OCI-LY3 (cell line): ENCODE data around the gene GAB1.

ENCODE experiments used
- H2AFZ ChIP-seq: fragments of 200-600, 300-600 bp; shearing (Covaris generic); 2 replicates; pipeline ENCODE4 v1.6.0; 2014; ENCODE audit warnings: antibody characterized with exemption, low read depth, low read length
- H3K27ac ChIP-seq: fragments of 200-600, 300-600 bp; sonication (generic); 2 replicates; pipeline ENCODE4 v1.5.1; 2014; ENCODE audit warnings: mild to moderate bottlenecking, low read length, moderate library complexity, mixed read lengths
- H3K27me3 ChIP-seq: fragments of 200-600, 300-600 bp; sonication (generic); 2 replicates; pipeline ENCODE4 v1.6.1; 2014; ENCODE audit warnings: low read depth, low read length, mixed read lengths
- H3K36me3 ChIP-seq: fragments of 200-600, 300-600 bp; sonication (generic); replicated peaks from 2 replicates; pipeline ENCODE3; 2014; ENCODE audit warnings: low read depth, low read length, mixed read lengths
- H3K4me1 ChIP-seq: fragments of 300-600, 200-600 bp; sonication (generic); 2 replicates; pipeline ENCODE4 v1.6.1; 2014; ENCODE audit warnings: low read length, mixed read lengths
- H3K4me2 ChIP-seq: fragments of 200-600, 300-600 bp; sonication (generic); 2 replicates; pipeline ENCODE4 v1.6.1; 2014; ENCODE audit warnings: low read length, mixed read lengths
- H3K4me3 ChIP-seq: fragments of 300-600, 200-600 bp; sonication (generic); 2 replicates; pipeline ENCODE4 v1.5.1; 2014; ENCODE audit warnings: antibody characterized with exemption, mild to moderate bottlenecking, low read length, moderate library complexity
- H3K79me2 ChIP-seq: fragments of 300-600, 200-600 bp; shearing (Covaris generic); 2 replicates; pipeline ENCODE4 v1.6.1; 2014; ENCODE audit warnings: mild to moderate bottlenecking, low read length, mixed read lengths
- H3K9ac ChIP-seq: fragments of 300-600, 200-600 bp; shearing (Covaris generic); 2 replicates; pipeline ENCODE4 v1.6.0; 2014; ENCODE audit warnings: mild to moderate bottlenecking, low read length, moderate library complexity
- H3K9me3 ChIP-seq: fragments of 200-600, 300-600 bp; shearing (Covaris generic); 2 replicates; pipeline ENCODE4 v1.6.1; 2014; ENCODE audit warnings: low read length, mixed read lengths; ENCODE audit not compliant: insufficient read depth
- H4K20me1 ChIP-seq: fragments of 200-600, 300-600 bp; sonication (generic); 2 replicates; pipeline ENCODE4 v1.6.1; 2016; ENCODE audit warnings: low read length, mixed read lengths; ENCODE audit not compliant: insufficient read depth
- EZH2phosphoT487 ChIP-seq: fragments of 200-600 bp; shearing (Covaris generic); IDR thresholded peaks from 2 replicates; pipeline ENCODE4 v1.6.1; 2018; ENCODE audit warnings: antibody characterized with exemption, mixed run types, low read depth
- TF ChIP-seq, protein P1 (sequence below): fragments of 200-600, 300-600 bp; sonication (generic); IDR thresholded peaks from 2 replicates; pipeline ENCODE4 v1.5.1; 2014; ENCODE audit warnings: antibody characterized with exemption, low read length, low read depth

The GAB1 gene

DNA sequence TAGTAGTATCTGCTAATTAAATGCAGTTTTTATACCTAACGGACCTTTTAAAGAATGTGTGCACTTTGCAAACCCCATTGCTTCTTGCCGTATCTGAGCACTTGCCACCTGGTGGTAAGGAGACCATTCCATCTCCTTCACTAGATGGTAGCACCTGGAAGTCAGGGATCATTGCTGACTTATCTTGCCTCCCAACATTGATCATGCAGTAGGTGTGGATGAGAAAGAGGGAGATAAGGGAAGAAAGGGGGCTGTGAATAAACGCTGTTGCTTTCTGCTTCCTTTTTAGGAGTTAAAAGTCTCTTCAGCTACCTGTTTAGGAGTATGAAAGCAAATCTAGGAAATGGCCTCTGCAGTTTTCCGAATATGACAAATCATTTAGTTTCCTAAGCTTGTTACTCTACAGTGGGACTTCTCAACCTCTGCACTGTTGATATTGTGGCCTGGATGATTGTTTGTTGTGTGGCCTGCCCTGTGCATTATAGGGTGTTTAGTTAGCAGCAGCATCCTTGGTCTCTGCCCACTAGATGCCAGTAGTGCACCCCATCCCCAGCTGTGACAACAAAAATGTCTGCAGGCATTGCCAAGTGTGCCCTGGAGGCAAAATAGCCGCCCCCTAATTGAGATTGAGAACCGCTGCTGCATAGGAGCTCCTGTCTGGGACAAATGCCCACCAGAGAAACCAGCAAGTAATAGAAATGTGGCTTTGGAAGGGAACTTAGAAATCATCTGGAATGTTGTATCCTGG lies 38.8 kb downstream of the GAB1 start:
- Histone ChIP-seq H4K20me1 (no peaks in the 10 kb centered on the region), H2AFZ (no peak overlapping the region), H3K4me2 (peak overlapping the region; percentile 83), H3K27me3 (no peaks in the 10 kb centered on the region), H3K9me3 (no peaks in the 10 kb centered on the region), H3K27ac (peak overlapping the region; percentile 91), H3K36me3 (no peaks in the 10 kb centered on the region), H3K4me3 (peak overlapping the region; percentile 66), H3K4me1 (peaks cover 86% of the 10 kb centered on the region), H3K79me2 (peaks cover 78% of the 10 kb centered on the region), H3K9ac (peak overlapping the region; percentile 84)
- no peak for TF ChIP-seq EZH2phosphoT487
- TF ChIP-seq, protein P1, sequence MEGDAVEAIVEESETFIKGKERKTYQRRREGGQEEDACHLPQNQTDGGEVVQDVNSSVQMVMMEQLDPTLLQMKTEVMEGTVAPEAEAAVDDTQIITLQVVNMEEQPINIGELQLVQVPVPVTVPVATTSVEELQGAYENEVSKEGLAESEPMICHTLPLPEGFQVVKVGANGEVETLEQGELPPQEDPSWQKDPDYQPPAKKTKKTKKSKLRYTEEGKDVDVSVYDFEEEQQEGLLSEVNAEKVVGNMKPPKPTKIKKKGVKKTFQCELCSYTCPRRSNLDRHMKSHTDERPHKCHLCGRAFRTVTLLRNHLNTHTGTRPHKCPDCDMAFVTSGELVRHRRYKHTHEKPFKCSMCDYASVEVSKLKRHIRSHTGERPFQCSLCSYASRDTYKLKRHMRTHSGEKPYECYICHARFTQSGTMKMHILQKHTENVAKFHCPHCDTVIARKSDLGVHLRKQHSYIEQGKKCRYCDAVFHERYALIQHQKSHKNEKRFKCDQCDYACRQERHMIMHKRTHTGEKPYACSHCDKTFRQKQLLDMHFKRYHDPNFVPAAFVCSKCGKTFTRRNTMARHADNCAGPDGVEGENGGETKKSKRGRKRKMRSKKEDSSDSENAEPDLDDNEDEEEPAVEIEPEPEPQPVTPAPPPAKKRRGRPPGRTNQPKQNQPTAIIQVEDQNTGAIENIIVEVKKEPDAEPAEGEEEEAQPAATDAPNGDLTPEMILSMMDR, result peak; percentile 86

DNA sequence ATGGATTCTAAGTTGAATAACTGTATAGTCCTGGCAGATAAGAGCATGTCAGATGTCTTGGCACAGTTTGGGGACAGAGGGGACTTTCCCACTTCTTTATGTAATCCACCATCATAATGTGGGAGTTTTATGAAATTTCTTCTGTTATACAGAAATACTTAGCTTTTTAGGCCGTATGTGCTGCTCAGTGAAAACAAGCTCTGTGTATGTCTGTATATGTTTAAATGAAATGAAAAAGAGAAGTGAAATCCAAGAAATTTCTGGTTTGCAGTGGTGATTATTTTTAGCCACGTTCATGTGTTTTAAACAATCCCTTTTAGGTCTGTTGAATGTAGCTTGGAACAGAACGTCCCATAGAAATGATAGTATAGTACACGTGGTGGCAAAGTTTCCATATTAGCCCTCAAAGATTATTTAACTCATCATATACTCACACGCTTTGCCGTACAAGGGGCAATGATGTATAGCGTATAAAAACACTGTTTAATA lies 41.0 kb downstream of the GAB1 start:
- Histone ChIP-seq H3K9me3 (no peaks in the 10 kb centered on the region), H3K9ac (peak overlapping the region; percentile 84), H3K79me2 (peaks cover 88% of the 10 kb centered on the region), H4K20me1 (no peaks in the 10 kb centered on the region), H3K36me3 (no peaks in the 10 kb centered on the region), H2AFZ (no peak overlapping the region), H3K4me1 (peaks cover 97% of the 10 kb centered on the region), H3K27ac (peak overlapping the region; percentile 91), H3K27me3 (no peaks in the 10 kb centered on the region), H3K4me3 (peak overlapping the region; percentile 66), H3K4me2 (peak overlapping the region; percentile 83)
- TF ChIP-seq, protein P1, result no peak
- TF ChIP-seq EZH2phosphoT487, result no peak

DNA sequence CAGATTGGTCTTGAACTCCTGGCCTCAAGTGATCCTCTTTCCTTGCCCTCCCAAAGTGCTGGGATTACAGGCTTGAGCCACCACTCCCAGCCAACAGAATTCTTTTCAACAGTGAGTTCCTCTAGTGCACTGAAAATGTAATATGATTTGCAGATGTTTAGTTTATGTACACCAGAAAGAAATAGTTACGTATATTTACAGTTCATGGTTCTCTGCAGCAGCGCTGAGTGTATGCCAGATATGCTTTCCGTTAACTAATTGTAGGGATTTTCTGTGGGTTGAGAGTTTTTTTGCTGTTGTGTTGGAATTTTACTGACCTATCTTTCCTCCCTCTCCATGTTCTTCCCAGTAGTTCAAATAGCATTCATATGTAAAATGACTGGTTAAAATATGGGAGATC lies 44.0 kb downstream of the GAB1 start:
- Histone ChIP-seq H3K27ac (peak overlapping the region; percentile 91), H3K9ac (peak overlapping the region; percentile 75), H3K27me3 (no peaks in the 10 kb centered on the region), H3K4me2 (peak overlapping the region; percentile 64), H3K9me3 (no peaks in the 10 kb centered on the region), H3K36me3 (peaks cover 13% of the 10 kb centered on the region), H4K20me1 (no peaks in the 10 kb centered on the region), H3K79me2 (peaks cover 88% of the 10 kb centered on the region), H3K4me3 (no peak overlapping the region), H3K4me1 (peaks cover 97% of the 10 kb centered on the region), H2AFZ (no peak overlapping the region)
- no peak for TF ChIP-seq EZH2phosphoT487
- TF ChIP-seq, protein P1, result no peak

DNA sequence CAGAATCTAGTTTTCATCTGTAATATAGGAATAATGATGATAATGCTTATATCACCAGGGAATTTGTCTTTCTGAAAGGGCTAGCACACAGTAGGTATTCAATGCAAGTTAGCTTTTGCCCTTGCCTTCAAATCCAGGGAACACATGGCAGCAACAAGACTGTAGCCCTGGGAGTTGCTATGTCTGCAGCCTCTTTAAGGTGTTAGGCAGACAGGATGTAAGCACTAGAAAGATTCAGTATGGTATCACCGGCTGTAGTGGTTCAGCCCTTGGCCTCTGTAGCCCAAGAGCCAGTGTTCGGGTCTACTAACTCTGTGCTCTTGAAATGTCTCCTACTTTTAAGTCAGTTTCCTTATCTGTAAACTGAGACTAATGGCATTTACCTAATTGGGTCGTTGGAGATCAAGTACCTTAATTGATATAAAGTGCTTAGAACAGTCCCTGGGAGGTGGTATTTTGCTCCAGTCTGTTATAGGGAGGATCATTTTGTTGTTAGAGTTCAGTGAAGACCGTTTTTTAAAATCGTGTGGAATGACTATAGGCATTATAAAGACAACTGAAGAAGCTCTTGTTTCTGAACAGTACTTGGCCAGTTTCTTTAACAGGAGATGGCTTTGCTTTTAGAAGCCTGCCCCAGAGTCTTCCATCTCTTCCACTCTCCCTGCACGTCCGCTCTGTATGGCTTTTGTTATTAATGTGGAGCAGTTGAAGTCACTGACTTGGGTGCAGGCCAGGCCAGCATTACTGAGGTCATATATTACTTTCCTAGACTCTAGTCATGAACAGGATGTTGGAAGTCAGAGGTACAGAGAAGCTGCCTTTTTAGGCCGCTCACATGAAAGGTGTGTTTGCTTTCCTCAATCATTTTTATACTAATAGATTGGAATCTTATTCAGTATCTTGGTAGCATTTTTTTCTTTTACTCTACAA lies 44.8 kb downstream of the GAB1 start:
- Histone ChIP-seq H3K36me3 (peaks cover 13% of the 10 kb centered on the region), H3K27me3 (no peaks in the 10 kb centered on the region), H3K4me2 (peak overlapping the region; percentile 64), H2AFZ (no peak overlapping the region), H3K4me1 (peaks cover 88% of the 10 kb centered on the region), H4K20me1 (no peaks in the 10 kb centered on the region), H3K79me2 (peaks cover 88% of the 10 kb centered on the region), H3K9me3 (no peaks in the 10 kb centered on the region), H3K9ac (peak overlapping the region; percentile 75), H3K4me3 (peak overlapping the region; percentile 51), H3K27ac (peak overlapping the region; percentile 91)
- TF ChIP-seq, protein P1, result no peak
- no peak for TF ChIP-seq EZH2phosphoT487
